H7 (cell line): Measurements from ENCODE around the gene KIF14. TPM values are rescaled to one million over a fixed set of nuclear protein-coding genes. Genes with fewer than 3 reads are reported as not detected.
"Not testable (repeated sequence)": the region's sequence is repeated elsewhere in the genome, so short reads cannot be mapped to it uniquely, and the experiment has no call there.

Experiments used
- DNase-seq: peaks from one replicate; pipeline ENCODE4 v3.0.0; 2012
- H3K27me3 ChIP-seq: 2 replicates; pipeline ENCODE4 v1.6.0; 2011; ENCODE audit warnings: mild to moderate bottlenecking, low read length; ENCODE audit not compliant: control insufficient read depth, insufficient read depth
- H3K36me3 ChIP-seq: replicated peaks from 2 replicates; pipeline ENCODE4 v1.5.1; 2011; ENCODE audit warnings: low read length; ENCODE audit not compliant: control insufficient read depth, insufficient read depth
- H3K4me3 ChIP-seq: 2 replicates; pipeline ENCODE4 v1.5.1; 2011; ENCODE audit warnings: low read depth, mild to moderate bottlenecking, control low read depth, low read length, moderate library complexity; ENCODE audit not compliant: insufficient read depth
- total RNA-seq: library from RNA; depleted of rRNA; stranded (reverse); fragments of >200 nt; shearing (Covaris generic); gene quantifications from 2 replicates; pipeline ENCODE4 v1.2.3, GENCODE V29; 2014

The KIF14 gene
- total RNA-seq, 1 experiment from 2014 or later, result 16.3 TPM

DNA sequence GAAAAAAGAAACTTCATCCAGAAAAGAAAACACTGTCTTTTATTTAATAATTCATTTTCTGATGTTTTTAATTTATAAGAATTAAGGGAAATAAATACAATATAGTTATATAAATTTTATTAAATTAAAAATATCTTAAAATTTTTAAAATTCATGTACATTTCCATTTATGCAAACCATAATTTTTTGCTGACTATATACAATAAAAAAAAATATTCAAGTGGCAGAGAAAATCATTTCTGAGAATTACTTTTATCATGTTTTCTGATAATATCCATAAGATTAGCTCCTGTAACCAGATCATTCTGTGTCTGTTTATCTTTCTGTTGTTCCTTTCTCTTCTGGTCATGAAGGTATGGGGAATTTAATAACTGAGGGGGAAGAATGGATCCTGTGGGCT lies 23.5 kb upstream of the KIF14 start:
- Histone ChIP-seq H3K27me3 (no peaks in the 10 kb centered on the region), H3K36me3 (peaks cover 2% of the 10 kb centered on the region), H3K4me3 (no peak overlapping the region)
- DNase-seq, result no peak

DNA sequence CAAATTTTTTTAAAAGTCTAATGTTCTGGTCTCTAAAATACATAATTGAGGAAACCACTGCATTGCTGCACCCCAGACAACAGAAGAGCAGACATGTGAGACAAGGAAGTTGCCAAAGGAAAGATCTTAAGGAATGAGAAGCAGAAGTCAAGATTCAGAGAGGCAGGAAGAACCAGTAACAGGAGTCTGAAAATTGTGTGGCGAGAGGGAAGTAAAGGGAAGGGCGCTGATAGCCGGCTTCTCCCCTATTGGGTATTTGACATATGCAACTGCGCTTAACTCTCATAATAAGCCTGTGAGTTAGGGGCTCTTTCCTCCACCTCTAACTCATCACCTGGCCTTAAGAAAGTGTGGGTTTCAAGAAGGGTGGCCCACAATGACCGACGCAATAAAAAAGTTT lies 21.9 kb upstream of the KIF14 start:
- DNase-seq, result no peak
- Histone ChIP-seq H3K27me3 (no peaks in the 10 kb centered on the region), H3K4me3 (no peak overlapping the region), H3K36me3 (no peaks in the 10 kb centered on the region; the same call in 1 of the 2 replicates)

DNA sequence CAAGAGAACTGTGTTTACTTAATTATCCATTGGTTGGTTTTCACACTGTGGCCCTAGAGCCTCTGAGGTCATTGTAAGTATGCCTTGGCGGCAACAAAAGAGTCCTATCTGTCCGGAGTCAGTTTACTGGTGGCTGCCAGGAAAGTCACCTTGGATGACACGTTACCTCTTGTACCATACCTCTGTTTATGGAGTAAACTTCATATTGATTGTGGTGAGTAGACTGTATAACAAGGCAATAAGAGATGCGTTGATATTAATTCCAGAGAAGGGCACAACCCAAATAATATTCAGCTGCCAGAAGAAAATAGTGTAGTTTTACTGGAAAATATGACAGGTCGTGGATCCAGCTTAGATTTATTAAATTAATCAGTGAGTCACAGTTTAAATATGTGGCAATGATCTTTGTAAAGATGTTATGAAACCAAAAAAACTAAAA lies 20.4 kb upstream of the KIF14 start:
- Histone ChIP-seq H3K36me3 (no peaks in the 10 kb centered on the region; the same call in 1 of the 2 replicates), H3K27me3 (no peaks in the 10 kb centered on the region), H3K4me3 (no peak overlapping the region)
- DNase-seq, result no peak

DNA sequence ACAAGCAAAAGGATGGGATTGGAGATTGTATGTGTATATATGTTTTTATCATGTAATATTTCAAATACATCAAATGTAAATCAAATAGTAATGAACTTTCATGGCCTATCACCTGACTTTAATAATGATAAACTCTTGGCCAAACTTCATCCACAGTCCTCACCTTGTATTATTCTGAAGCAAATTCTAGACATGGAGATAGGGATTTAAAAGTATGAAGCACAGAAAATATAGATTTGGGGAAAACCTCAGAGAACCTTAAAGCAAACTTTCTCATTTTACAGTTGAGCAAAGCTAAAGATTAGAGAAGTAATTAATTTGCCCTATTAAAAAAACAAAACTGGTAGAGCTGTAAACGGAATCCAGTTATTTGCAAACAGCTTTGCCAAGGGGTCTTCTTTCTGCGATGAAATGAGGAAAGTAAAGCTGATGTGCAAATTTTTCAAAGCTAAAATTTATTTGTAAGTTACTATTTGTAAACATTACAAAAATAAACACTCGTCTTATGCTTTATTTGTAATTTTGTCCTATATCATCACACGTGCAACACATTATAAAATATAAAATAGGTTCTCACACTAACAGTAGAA lies 19.9 kb upstream of the KIF14 start:
- Histone ChIP-seq H3K36me3 (no peaks in the 10 kb centered on the region; the same call in 1 of the 2 replicates), H3K4me3 (no peak overlapping the region), H3K27me3 (no peaks in the 10 kb centered on the region)
- DNase-seq, result no peak

DNA sequence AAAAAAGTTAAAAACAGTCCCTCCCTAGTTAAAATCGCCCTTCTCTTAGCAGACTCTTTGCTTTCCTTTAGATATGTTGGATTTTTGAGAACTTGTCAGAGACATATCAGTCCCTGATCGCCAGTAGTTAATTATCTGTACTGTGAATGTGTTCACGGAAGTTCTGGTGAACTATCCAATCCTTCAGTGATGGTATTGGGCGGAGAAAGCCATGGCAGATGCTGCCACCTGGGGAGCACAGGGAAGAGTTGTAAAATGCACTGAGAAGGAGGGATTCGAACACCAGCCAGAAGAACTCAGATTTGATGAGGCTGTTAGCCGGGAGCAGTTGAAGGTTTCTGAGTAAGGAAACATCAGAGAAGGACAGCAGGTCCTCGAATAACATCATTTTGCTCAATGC lies 17.5 kb upstream of the KIF14 start:
- H3K27me3 ChIP-seq, result no peaks in the 10 kb centered on the region

DNA sequence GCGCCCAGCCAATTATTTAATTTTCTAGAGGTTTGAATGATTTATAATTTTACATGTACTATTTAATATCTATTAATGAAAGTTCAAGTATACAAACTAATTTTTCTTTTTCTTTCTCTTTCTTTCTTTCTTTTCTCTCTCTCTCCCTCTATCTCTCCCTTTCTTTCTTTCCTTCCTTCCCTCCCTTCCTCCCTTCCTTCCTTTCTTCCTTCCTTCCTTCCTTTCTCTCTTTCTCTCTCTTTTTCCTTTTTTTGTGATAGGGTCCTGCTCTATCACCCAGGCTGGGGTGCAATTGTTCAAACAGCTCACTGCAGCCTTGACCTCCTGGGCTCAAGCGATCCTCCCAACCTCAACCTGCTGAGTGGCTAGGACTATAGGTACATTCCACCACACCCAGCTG lies 16.1 kb upstream of the KIF14 start:
- Histone ChIP-seq H3K36me3 (no peaks in the 10 kb centered on the region), H3K4me3 (no peak overlapping the region), H3K27me3 (no peaks in the 10 kb centered on the region)
- DNase-seq, result no peak

More for the DNA sequence above, 17.5 kb upstream of the KIF14 start:
- no peak for DNase-seq
- H3K36me3 ChIP-seq, result no peaks in the 10 kb centered on the region
- H3K4me3 ChIP-seq, result no peak overlapping the region

DNA sequence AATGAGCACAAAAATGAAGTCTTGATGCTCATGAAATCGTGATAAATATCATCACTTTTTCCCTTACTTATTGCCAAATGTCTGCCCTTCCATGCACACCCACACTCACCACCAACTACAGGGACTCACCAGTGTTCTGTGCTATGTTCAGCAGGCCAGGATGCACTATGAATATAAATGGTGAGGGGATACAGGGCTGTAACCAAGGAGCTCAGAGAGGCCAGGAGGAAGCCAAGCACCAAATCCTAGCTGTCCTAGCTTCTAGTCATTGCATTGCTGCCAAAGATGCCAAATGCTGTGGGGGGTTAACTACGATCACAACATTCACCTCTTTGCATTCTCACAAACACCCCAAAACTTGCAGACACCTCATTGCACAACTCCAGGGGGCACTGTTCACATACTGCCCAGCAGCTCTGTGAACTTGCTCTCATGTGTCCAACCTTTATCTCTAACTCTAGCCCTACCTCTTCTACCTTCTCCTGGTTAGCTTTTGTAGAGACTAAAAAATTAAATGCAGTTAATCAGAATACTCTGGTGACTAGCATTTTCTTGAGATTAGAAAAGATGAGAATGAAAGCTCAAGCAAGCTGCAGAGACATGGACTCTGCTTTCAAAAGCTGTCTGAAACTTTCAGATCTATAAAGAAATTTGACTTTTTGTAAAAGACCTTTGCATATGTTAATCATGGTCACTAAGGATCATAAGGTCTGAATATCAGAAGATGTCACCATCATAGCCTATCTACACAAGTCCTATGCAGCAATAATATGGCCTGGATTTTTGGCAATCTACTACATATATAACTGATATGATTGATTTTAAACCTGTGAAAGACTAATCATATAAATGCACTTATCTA lies 13.9 kb upstream of the KIF14 start:
- H3K4me3 ChIP-seq, result no peak overlapping the region

DNA sequence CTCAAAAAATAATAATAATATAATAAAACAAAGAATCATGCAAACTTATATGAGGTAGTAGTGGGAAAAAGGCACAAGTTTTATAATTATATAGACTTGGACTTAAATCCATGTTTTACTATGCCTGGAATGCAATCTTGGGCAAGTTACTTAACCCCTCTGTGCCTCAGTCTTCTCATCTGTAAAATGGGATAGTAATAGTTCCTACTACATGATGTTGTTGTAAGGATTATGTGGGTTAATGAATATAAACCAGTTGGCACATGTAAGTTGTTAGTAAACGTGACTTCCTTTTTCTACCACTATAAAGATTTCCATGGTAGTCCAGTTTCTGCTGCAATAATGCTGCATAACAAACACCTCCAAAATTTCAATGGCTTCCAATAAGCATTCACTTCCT lies 10.8 kb upstream of the KIF14 start:
- Histone ChIP-seq H3K4me3 (no peak overlapping the region), H3K36me3 (no peaks in the 10 kb centered on the region), H3K27me3 (no peaks in the 10 kb centered on the region)
- no peak for DNase-seq

More for the DNA sequence above, 13.9 kb upstream of the KIF14 start:
- no peaks in the 10 kb centered on the region for H3K36me3 ChIP-seq
- no peaks in the 10 kb centered on the region for H3K27me3 ChIP-seq
- no peak for DNase-seq

DNA sequence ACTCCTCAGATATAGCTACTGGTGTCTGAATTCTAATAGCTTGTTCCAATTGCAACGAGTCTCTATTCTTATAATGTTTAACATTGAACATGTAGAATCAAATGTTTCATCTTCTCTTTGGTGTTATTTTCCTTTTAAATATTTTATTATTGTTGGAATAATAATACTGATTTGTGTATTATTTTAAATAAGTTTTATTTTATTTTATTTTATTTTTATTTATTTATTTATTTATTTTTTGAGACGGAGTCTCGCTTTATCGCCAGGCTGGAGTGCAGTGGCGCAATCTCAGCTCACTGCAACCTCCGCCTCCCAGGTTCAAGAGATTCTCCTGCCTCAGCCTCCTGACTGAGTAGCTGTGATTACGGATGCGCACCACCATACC lies 10.0 kb upstream of the KIF14 start:
- H3K27me3 ChIP-seq, DNase-seq, H3K4me3 ChIP-seq, H3K36me3 ChIP-seq: not testable (repeated sequence)

DNA sequence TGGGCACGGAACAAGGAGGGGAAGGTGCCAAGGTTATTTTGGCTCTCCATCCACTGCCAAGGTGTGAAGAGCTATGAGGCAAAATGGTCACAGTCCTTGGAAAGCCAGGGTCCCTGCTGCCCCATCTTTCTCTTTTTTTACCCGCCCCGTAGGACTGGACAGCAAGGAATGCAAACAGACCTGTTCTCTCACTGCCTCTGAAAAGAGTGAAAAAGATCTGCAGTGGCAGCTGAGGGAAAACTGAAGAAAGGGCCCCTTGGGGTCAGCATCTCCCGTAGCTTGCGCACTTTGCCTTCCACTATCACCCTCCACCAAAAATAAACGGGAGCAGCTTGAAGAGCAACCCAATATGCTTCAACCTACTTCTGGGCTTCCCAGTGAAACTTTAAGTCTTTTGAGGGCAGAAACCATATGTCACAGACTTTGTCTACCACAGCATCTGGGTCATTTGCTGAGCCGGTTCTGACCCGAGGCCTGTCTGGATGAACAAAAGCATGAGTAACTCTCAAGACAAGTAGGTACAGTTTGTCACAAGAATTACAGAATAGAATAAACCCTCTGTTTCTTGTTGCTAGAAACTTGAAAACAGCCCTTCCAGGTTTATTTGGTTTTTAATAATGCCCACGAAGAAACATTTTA lies 9.4 kb upstream of the KIF14 start:
- H3K27me3 ChIP-seq, result no peaks in the 10 kb centered on the region
- no peaks in the 10 kb centered on the region for H3K36me3 ChIP-seq
- DNase-seq, result no peak
- no peak overlapping the region for H3K4me3 ChIP-seq

DNA sequence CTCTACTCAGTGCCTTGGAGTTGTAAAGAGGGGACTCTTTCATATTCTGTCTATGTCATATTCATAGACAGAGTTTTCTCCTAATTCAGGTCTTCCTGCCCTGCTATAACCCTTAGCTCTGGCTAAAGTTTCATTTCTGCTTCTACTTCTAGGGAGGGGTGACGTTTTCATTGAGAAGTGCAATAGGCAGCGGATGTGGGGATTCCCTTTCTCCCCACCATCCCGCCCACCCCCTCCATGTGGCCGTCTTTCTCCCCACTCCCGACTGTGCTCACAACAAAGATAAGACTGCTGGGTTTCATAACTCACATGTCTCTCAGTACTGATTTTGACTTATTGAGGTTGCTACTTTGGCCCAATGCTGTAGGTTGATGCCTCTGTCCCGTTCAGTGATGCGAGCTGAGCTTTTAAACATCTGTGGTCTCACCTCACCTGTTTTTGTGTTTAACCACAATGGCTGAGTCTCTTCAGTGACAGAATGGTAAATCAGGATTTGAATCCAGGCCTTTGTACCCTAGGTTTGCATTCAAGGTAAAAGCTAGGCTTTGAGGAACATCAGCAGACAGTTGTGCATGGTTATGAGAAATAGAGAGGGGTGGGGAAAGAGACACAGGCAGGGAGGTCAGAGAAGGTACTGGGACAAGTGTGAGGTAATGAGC lies 7.8 kb upstream of the KIF14 start:
- H3K36me3 ChIP-seq, result no peaks in the 10 kb centered on the region

DNA sequence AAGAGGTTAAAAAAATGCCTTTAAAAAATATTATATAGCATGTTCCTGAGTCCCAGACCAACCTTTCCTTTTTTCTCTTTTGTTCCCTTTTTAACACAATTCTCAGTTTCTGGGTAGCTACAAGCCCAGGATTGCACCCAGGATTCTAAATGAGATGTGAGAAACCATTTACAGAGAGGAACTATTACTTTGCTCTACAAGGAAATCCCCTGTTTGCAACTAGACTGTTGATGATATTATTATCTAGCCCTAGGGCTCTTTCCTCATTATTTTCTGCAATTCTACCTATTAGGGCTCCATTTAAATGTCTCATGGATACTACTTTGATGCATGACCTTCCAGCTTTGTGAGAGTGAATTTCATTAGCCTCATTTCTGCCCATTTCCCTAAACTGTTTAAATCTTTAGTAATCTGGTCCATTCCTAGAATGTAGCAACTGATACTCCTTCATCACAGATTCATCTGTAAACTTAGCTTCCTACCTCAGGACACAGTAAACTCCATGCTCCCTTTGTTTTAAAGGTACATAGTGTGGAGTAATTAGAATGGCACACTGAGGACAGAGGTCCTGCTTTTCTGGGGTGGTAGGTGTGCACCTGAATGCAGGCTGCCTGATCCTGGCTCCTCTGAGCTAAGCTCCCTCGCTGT lies 7.1 kb upstream of the KIF14 start:
- Histone ChIP-seq H3K36me3 (no peaks in the 10 kb centered on the region), H3K27me3 (no peaks in the 10 kb centered on the region), H3K4me3 (no peak overlapping the region)
- DNase-seq, result no peak

More for the DNA sequence above, 7.8 kb upstream of the KIF14 start:
- no peak for DNase-seq
- no peak overlapping the region for H3K4me3 ChIP-seq
- H3K27me3 ChIP-seq, result no peaks in the 10 kb centered on the region

DNA sequence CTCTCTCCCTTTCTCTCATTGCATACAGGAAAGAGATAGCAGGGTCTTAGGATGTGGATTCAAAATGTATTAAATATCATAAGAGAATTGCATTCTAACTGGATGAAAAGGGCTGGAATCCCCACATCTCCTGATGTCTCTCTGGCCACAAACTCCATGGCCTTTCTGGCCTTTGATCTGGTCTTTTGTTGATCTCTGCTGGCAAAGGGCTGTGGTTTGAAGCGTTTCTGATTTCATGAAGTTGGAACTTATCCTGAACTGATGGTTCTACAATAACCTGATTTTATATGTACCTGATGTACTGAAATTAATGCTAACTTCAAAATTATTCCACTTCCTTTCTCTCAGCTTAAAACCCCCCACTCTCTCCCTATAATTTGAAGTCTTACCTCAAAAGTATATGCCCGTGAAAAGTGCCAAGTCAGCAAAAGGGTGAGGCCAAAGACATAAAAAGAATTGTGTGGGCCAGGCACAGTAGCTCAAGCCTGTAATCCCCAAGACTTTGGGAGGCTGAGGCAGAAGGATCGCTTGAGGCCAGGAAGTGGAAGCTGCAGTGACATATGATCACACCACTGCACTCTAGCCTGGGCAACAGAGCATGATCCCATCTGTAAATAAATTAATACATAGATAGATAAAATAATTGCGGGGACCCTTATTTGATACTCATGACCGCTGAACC lies 6.4 kb upstream of the KIF14 start:
- no peak for DNase-seq
- H3K36me3 ChIP-seq, result no peaks in the 10 kb centered on the region

DNA sequence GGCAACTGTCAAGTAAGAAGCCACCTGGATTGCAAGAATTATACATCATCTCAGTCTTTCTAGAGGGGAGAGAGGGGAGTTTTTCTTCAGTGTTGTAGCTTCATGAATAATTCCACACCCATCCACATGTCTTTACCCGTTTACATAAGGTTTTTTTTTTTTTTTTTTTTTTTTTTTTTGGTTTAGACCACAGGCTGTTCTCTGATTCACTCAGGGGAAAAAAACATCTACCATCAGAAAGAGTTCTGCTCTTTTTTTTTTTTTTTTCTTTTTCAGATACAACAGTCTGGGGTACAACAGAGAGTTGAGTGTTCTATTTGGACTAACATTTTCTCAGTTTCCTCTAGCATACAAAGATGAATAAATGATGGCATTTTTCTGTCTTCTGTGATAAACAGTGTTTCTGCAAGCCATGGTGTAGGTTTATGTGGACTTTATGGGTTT lies 4.9 kb upstream of the KIF14 start:
- no peak for DNase-seq
- no peaks in the 10 kb centered on the region for H3K27me3 ChIP-seq
- no peak overlapping the region for H3K4me3 ChIP-seq
- H3K36me3 ChIP-seq, result no peaks in the 10 kb centered on the region

More for the DNA sequence above, 6.4 kb upstream of the KIF14 start:
- H3K4me3 ChIP-seq, result no peak overlapping the region
- H3K27me3 ChIP-seq, result no peaks in the 10 kb centered on the region
